DND-41 (cell line): Measurements from ENCODE around the gene HMSD.

Experiments used
- CTCF ChIP-seq: IDR thresholded peaks from 2 replicates; pipeline ENCODE4 v1.5.1; 2012; ENCODE audit warnings: borderline replicate concordance, low read length, moderate library complexity, mild to moderate bottlenecking; ENCODE audit not compliant: poor library complexity, severe bottlenecking; ENCODE audit errors: extremely low read depth
- EZH2 ChIP-seq: IDR thresholded peaks from 3 replicates; pipeline ENCODE4 v1.6.1; 2012; ENCODE audit warnings: borderline replicate concordance, low read depth, mild to moderate bottlenecking, moderate library complexity, low read length, inconsistent platforms; ENCODE audit not compliant: severe bottlenecking

DNA sequence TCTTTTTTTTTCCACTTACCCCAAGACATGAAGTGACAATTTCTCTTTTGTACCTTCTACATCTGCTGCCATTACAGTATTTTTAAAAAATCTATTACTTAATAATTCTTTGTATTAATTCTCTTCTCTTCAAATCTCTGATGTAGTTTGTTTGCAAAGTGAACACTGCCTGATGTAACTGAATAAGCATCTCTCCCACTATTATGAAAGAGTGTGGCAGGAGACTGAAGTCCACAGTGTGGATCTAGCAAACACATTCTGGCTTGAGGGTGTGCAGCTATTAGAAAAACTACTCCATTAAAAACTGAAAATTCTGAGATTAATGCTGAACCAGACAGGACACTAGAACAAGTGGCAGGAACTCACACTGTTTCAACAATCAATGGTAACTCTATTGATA is 15.8 kb downstream of the HMSD start:
- TF ChIP-seq CTCF (no peak), EZH2 (no peak)
